Sciatic nerve (tissue), 2 donors: Measurements from ENCODE around the gene PARP4. TPM values are rescaled to one million over a fixed set of nuclear protein-coding genes. Genes with fewer than 3 reads are reported as not detected.
"Not testable (repeated sequence)": the region's sequence is repeated elsewhere in the genome, so short reads cannot be mapped to it uniquely, and the experiment has no call there.

Source experiments
- ATAC-seq: fragments of 200-7000 bp; cut with Tn5 transposase; one replicate; pipeline ENCODE4 v1.9.1; 2020; ENCODE audit warnings: mild to moderate bottlenecking, moderate library complexity
- DNase-seq: peaks from one replicate; pipeline ENCODE4 v3.0.0-alpha.2; 2020; ENCODE audit warnings: low spot score
- intact Hi-C: fragments of 100-400 bp; cut with DNase I; formaldehyde crosslinking; loops from one replicate; pipeline ENCODE4 v1.14.2; 2022
- total RNA-seq: library from RNA; stranded (reverse); fragmentation: NEBNext Ultra II Directional; extraction: Animal tissue kit (Norgen Biotek cat#: 25700); gene quantifications from one replicate; pipeline ENCODE4 v1.2.1, GENCODE V29; 2021
- donor health status: DM: no; HTN: no; CAD: no.
- donor health status: DM: no; HTN: no; CAD: no.

Gene PARP4
- total RNA-seq: 49.0 TPM

- DNase-seq (peak; percentile 87), ATAC-seq (peak; percentile 98)
- intact Hi-C loops: no loop called here
These were observed at the start of gene PARP4 for GRCh38 chr13:24512197-24512907. TSS of gene PARP4 (minus strand) at chr13:24512778. CDS start at chr13:24503776, 9,002 bp downstream.

GRCh38 chr13:24560579-24561187 lies 48.1 kb upstream of the PARP4 start:
- intact Hi-C loops, ATAC-seq, DNase-seq: not testable (repeated sequence)

- DNase-seq, intact Hi-C loops, ATAC-seq: not testable (repeated sequence)
These were observed 47.0 kb upstream of the PARP4 start for GRCh38 chr13:24559431-24560218.

- DNase-seq: no peak
- intact Hi-C loops: no loop called here
- no peak for ATAC-seq
These were observed 44.5 kb upstream of the PARP4 start for GRCh38 chr13:24557081-24557480.

GRCh38 chr13:24553892-24554291 lies 41.3 kb upstream of the PARP4 start:
- DNase-seq, intact Hi-C loops, ATAC-seq: not testable (repeated sequence)

GRCh38 chr13:24541476-24542352 lies 29.1 kb upstream of the PARP4 start:
- intact Hi-C loops, DNase-seq: not testable (repeated sequence)
- ATAC-seq: peak; percentile 71

GRCh38 chr13:24541127-24541475 lies 28.5 kb upstream of the PARP4 start:
- DNase-seq: no peak
- intact Hi-C loops: no loop called here

GRCh38 chr13:24540236-24541126 lies 27.9 kb upstream of the PARP4 start:
- DNase-seq (no peak), ATAC-seq (peak; percentile 63)
- intact Hi-C loops: no loop called here

More at GRCh38 chr13:24541127-24541475, 28.5 kb upstream of the PARP4 start:
- no peak for ATAC-seq

GRCh38 chr13:24539500-24540165 lies 27.1 kb upstream of the PARP4 start:
- no peak for ATAC-seq
- intact Hi-C loops: no loop called here
- no peak for DNase-seq

GRCh38 chr13:24529478-24529877 lies 16.9 kb upstream of the PARP4 start:
- ATAC-seq (no peak), DNase-seq (no peak)
- intact Hi-C loops: no loop called here

- intact Hi-C loops: no loop called here
- DNase-seq (no peak), ATAC-seq (no peak)
These were observed 16.3 kb upstream of the PARP4 start for GRCh38 chr13:24528816-24529398.

GRCh38 chr13:24527266-24527775 lies 14.7 kb upstream of the PARP4 start:
- intact Hi-C loops: no loop called here
- ATAC-seq (no peak), DNase-seq (no peak)

- DNase-seq (no peak), ATAC-seq (no peak)
- intact Hi-C loops: no loop called here
These were observed 8.2 kb upstream of the PARP4 start for GRCh38 chr13:24520733-24521132.

- intact Hi-C loops: no loop called here
- no peak for DNase-seq
- ATAC-seq: no peak
These were observed 4.3 kb upstream of the PARP4 start for GRCh38 chr13:24516919-24517318.

- intact Hi-C loops: no loop called here
- ATAC-seq: no peak
- DNase-seq: no peak
These were observed 283 bp upstream of the PARP4 start for GRCh38 chr13:24512908-24513213.

- ATAC-seq (no peak), DNase-seq (no peak)
- intact Hi-C loops: no loop called here
These were observed 772 bp downstream of the PARP4 start for GRCh38 chr13:24511816-24512196.
